ENCODE measurements around the gene NAA80.

Gene NAA80

GRCh38 chr3:50327129-50327528 lies 27.9 kb upstream of the NAA80 start:
- peak overlapping the region; percentile 91 for H3K4me3 ChIP-seq (ENCODE audit: low read length)
- TF ChIP-seq EZH2phosphoT487 (IDR thresholded peaks at IDR 0.05; ENCODE audit: low read depth) (no peak), CTCF (IDR thresholded peaks at IDR 0.05; ENCODE audit: low read depth, low read length) (no peak)
- peaks cover 29% of the 10 kb centered on the region for H3K79me2 ChIP-seq (ENCODE audit: low read length)

GRCh38 chr3:50326182-50326541 lies 27.0 kb upstream of the NAA80 start:
- Histone ChIP-seq H3K9ac (ENCODE audit: low read length) (no peak overlapping the region), H3K27me3 (ENCODE audit: low read depth, low read length) (no peaks in the 10 kb centered on the region), H3K4me1 (ENCODE audit: low read length) (peaks cover 28% of the 10 kb centered on the region), H3K9me3 (ENCODE audit: insufficient read depth, low read length) (no peaks in the 10 kb centered on the region), H3K4me3 (ENCODE audit: low read length) (no peak overlapping the region), H3K79me2 (ENCODE audit: low read length) (peaks cover 19% of the 10 kb centered on the region), H4K20me1 (ENCODE audit: insufficient read depth, low read length) (no peaks in the 10 kb centered on the region), H3K36me3 (replicated peaks; ENCODE audit: low read depth, low read length) (peaks cover 27% of the 10 kb centered on the region), H3K4me2 (ENCODE audit: low read length) (no peak overlapping the region), H2AFZ (ENCODE audit: low read depth, low read length) (no peak overlapping the region), H3K27ac (ENCODE audit: low read length) (no peak overlapping the region)
- TF ChIP-seq CTCF (IDR thresholded peaks at IDR 0.05; ENCODE audit: low read depth, low read length): no peak
- TF ChIP-seq EZH2phosphoT487 (IDR thresholded peaks at IDR 0.05; ENCODE audit: low read depth): no peak

More at GRCh38 chr3:50327129-50327528, 27.9 kb upstream of the NAA80 start:
- Histone ChIP-seq H3K9me3 (ENCODE audit: insufficient read depth, low read length) (no peaks in the 10 kb centered on the region), H4K20me1 (ENCODE audit: insufficient read depth, low read length) (no peaks in the 10 kb centered on the region), H3K9ac (ENCODE audit: low read length) (peak overlapping the region; percentile 81), H3K4me2 (ENCODE audit: low read length) (peak overlapping the region; percentile 93), H3K36me3 (replicated peaks; ENCODE audit: low read depth, low read length) (peaks cover 36% of the 10 kb centered on the region), H3K27me3 (ENCODE audit: low read depth, low read length) (no peaks in the 10 kb centered on the region), H2AFZ (ENCODE audit: low read depth, low read length) (no peak overlapping the region), H3K4me1 (ENCODE audit: low read length) (peaks cover 24% of the 10 kb centered on the region), H3K27ac (ENCODE audit: low read length) (no peak overlapping the region)

GRCh38 chr3:50325497-50326181 lies 26.4 kb upstream of the NAA80 start:
- Histone ChIP-seq H3K4me2 (ENCODE audit: low read length) (no peak overlapping the region), H3K79me2 (ENCODE audit: low read length) (peaks cover 22% of the 10 kb centered on the region), H3K4me1 (ENCODE audit: low read length) (peaks cover 28% of the 10 kb centered on the region), H3K27ac (ENCODE audit: low read length) (no peak overlapping the region), H4K20me1 (ENCODE audit: insufficient read depth, low read length) (no peaks in the 10 kb centered on the region), H2AFZ (ENCODE audit: low read depth, low read length) (no peak overlapping the region), H3K4me3 (ENCODE audit: low read length) (no peak overlapping the region), H3K9me3 (ENCODE audit: insufficient read depth, low read length) (no peaks in the 10 kb centered on the region), H3K36me3 (replicated peaks; ENCODE audit: low read depth, low read length) (peaks cover 21% of the 10 kb centered on the region), H3K9ac (ENCODE audit: low read length) (no peak overlapping the region), H3K27me3 (ENCODE audit: low read depth, low read length) (no peaks in the 10 kb centered on the region)
- TF ChIP-seq CTCF (IDR thresholded peaks at IDR 0.05; ENCODE audit: low read depth, low read length) (no peak), EZH2phosphoT487 (IDR thresholded peaks at IDR 0.05; ENCODE audit: low read depth) (no peak)

- Histone ChIP-seq H3K27me3 (ENCODE audit: low read depth, low read length) (no peaks in the 10 kb centered on the region), H3K4me1 (ENCODE audit: low read length) (peaks cover 31% of the 10 kb centered on the region), H3K79me2 (ENCODE audit: low read length) (peaks cover 27% of the 10 kb centered on the region), H3K27ac (ENCODE audit: low read length) (no peak overlapping the region), H3K9me3 (ENCODE audit: insufficient read depth, low read length) (no peaks in the 10 kb centered on the region), H3K4me2 (ENCODE audit: low read length) (no peak overlapping the region), H3K36me3 (replicated peaks; ENCODE audit: low read depth, low read length) (peaks cover 16% of the 10 kb centered on the region), H2AFZ (ENCODE audit: low read depth, low read length) (no peak overlapping the region), H3K9ac (ENCODE audit: low read length) (no peak overlapping the region), H4K20me1 (ENCODE audit: insufficient read depth, low read length) (no peaks in the 10 kb centered on the region), H3K4me3 (ENCODE audit: low read length) (no peak overlapping the region)
- TF ChIP-seq CTCF (IDR thresholded peaks at IDR 0.05; ENCODE audit: low read depth, low read length): no peak
- TF ChIP-seq EZH2phosphoT487 (IDR thresholded peaks at IDR 0.05; ENCODE audit: low read depth): no peak
Observed at GRCh38 chr3:50325113-50325480, 25.9 kb upstream of the NAA80 start.

All from OCI-LY3 (cell line).